Neuronal stem cell (in vitro differentiated cells): ENCODE results near the gene CNTLN.

Experiments
- DNase-seq: peaks from one replicate; pipeline ENCODE4 v3.0.0-alpha.2; 2013; ENCODE audit warnings: low spot score
- H2AFZ ChIP-seq: one replicate; pipeline ENCODE4 v1.6.1; 2013; ENCODE audit warnings: mild to moderate bottlenecking, low read length, inconsistent platforms
- H2AK5ac ChIP-seq: 2 replicates; pipeline ENCODE4 v1.6.1; 2013; ENCODE audit warnings: low read depth, mild to moderate bottlenecking, inconsistent platforms, low read length, moderate library complexity, mixed read lengths
- H2BK120ac ChIP-seq: 2 replicates; pipeline ENCODE4 v1.6.1; 2013; ENCODE audit warnings: low read depth, mild to moderate bottlenecking, inconsistent platforms, low read length, moderate library complexity, mixed read lengths
- H2BK12ac ChIP-seq: one replicate; pipeline ENCODE4 v1.6.1; 2013; ENCODE audit warnings: low read length, inconsistent platforms
- H2BK15ac ChIP-seq: 2 replicates; pipeline ENCODE4 v1.6.1; 2013; ENCODE audit warnings: mild to moderate bottlenecking, low read length, inconsistent platforms, mixed read lengths
- H2BK5ac ChIP-seq: one replicate; pipeline ENCODE4 v1.6.1; 2013; ENCODE audit warnings: inconsistent platforms, mild to moderate bottlenecking, low read length, moderate library complexity
- H3K14ac ChIP-seq: one replicate; pipeline ENCODE4 v1.6.1; 2013; ENCODE audit warnings: low read length, inconsistent platforms
- H3K18ac ChIP-seq: 2 replicates; pipeline ENCODE4 v1.6.1; 2013; ENCODE audit warnings: low read length, inconsistent platforms
- H3K23ac ChIP-seq: 2 replicates; pipeline ENCODE4 v1.6.1; 2013; ENCODE audit warnings: low read depth, mild to moderate bottlenecking, mixed read lengths, low read length, inconsistent platforms; ENCODE audit not compliant: poor library complexity
- H3K27ac ChIP-seq: replicated peaks from 3 replicates; pipeline ENCODE4 v1.5.1; 2013; ENCODE audit warnings: low read length, inconsistent platforms
- H3K27me3 ChIP-seq, 3 experiments: 2 replicates each; pipeline ENCODE4 v1.6.1; 2013; ENCODE audit warnings: low read length in 3 of 3, mild to moderate bottlenecking in 2 of 3, inconsistent platforms in 1 of 3, low read depth in 1 of 3, mixed read lengths in 1 of 3, moderate library complexity in 1 of 3; ENCODE audit not compliant: control insufficient read depth in 3 of 3, insufficient read depth in 3 of 3
- H3K36me3 ChIP-seq, 2 donors: replicated peaks in 1 of 2; 2 replicates each; pipeline ENCODE4 v1.6.1; 2013; ENCODE audit warnings: low read length in 2 of 2; ENCODE audit not compliant: control insufficient read depth in 2 of 2, insufficient read depth in 2 of 2
- H3K4ac ChIP-seq: 2 replicates; pipeline ENCODE4 v1.6.1; 2013; ENCODE audit warnings: inconsistent platforms, mild to moderate bottlenecking, low read length, moderate library complexity
- H3K4me1 ChIP-seq, 2 donors: 1 replicate in 1 of 2; 2 replicates in 1 of 2; pipeline ENCODE4 v1.6.1; 2013; ENCODE audit warnings: low read length in 2 of 2, low read depth in 1 of 2; ENCODE audit not compliant: control insufficient read depth in 2 of 2, insufficient read depth in 1 of 2
- H3K4me2 ChIP-seq: one replicate; pipeline ENCODE4 v1.6.1; 2013; ENCODE audit warnings: mild to moderate bottlenecking, low read length, inconsistent platforms; ENCODE audit not compliant: insufficient read depth, poor library complexity, severe bottlenecking
- H3K4me3 ChIP-seq, 2 donors: 2 replicates each; pipeline ENCODE4 v1.5.1; 2013; ENCODE audit warnings: low read length in 2 of 2, mild to moderate bottlenecking in 2 of 2, inconsistent platforms in 1 of 2, moderate library complexity in 1 of 2
- H3K79me1 ChIP-seq: one replicate; pipeline ENCODE4 v1.6.1; 2013; ENCODE audit warnings: low read depth, mild to moderate bottlenecking, inconsistent platforms, low read length, moderate library complexity
- H3K9ac ChIP-seq: one replicate; pipeline ENCODE4 v1.6.1; 2013; ENCODE audit warnings: mild to moderate bottlenecking, low read depth, low read length, inconsistent platforms; ENCODE audit not compliant: poor library complexity
- H3K9me3 ChIP-seq, 2 donors: replicated peaks in 1 of 2; 2 replicates each; pipeline versions ENCODE3 to v1.6.1; 2013; ENCODE audit warnings: low read length in 2 of 2, mild to moderate bottlenecking in 2 of 2, inconsistent platforms in 1 of 2, low read depth in 1 of 2, mixed read lengths in 1 of 2, moderate library complexity in 1 of 2; ENCODE audit not compliant: control insufficient read depth in 2 of 2, insufficient read depth in 1 of 2
- H4K8ac ChIP-seq: one replicate; pipeline ENCODE4 v1.6.1; 2013; ENCODE audit warnings: low read depth, mild to moderate bottlenecking, inconsistent platforms, low read length, moderate library complexity
- H4K91ac ChIP-seq: one replicate; pipeline ENCODE4 v1.6.1; 2013; ENCODE audit warnings: low read length, low read depth, mild to moderate bottlenecking, inconsistent platforms; ENCODE audit not compliant: poor library complexity
- WGBS, 2 donors: extraction: QIAGEN DNeasy Blood & Tissue Kit; methylation state at CpG; one replicate each; pipeline ENCODE4 v1.1.7; 2013; ENCODE audit warnings: missing lambda C conversion rate in 2 of 2, mixed read lengths in 1 of 2; ENCODE audit not compliant: insufficient read length in 2 of 2, insufficient replicate concordance in 1 of 2; ENCODE audit errors: extremely low coverage in 2 of 2; 5-methylcytosine and 5-hydroxymethylcytosine counted together

CNTLN gene

GRCh38 chr9:17130725-17131124, 4.1 kb upstream of the CNTLN start:
- no peak overlapping the region for H2BK5ac ChIP-seq
- WGBS, 2 donors = no CpG with 5 or more reads among the region's 2 CpGs
- no peak overlapping the region for H3K14ac ChIP-seq
- H3K9me3 ChIP-seq = no peaks in the 10 kb centered on the region
- no peak overlapping the region for H2BK15ac ChIP-seq
- no peaks in the 10 kb centered on the region for H3K79me1 ChIP-seq
- no peak for DNase-seq
- no peak overlapping the region for H2AFZ ChIP-seq
- no peak overlapping the region for H2BK12ac ChIP-seq
- H3K18ac ChIP-seq = no peak overlapping the region
- no peak overlapping the region for H3K4me3 ChIP-seq
- no peaks in the 10 kb centered on the region for H3K27me3 ChIP-seq
- no peak overlapping the region for H4K8ac ChIP-seq
- peaks cover 0 to 2% of the 10 kb centered on the region in 2 donors for H3K4me1 ChIP-seq
- no peak overlapping the region for H3K9ac ChIP-seq
- no peak overlapping the region for H3K23ac ChIP-seq
- H2AK5ac ChIP-seq = no peak overlapping the region
- no peak overlapping the region for H3K4me2 ChIP-seq
- no peak overlapping the region for H4K91ac ChIP-seq
- H3K27ac ChIP-seq = no peak overlapping the region
- no peak overlapping the region for H3K4ac ChIP-seq
- no peaks in the 10 kb centered on the region for H3K36me3 ChIP-seq
- no peak overlapping the region for H2BK120ac ChIP-seq

DNA sequence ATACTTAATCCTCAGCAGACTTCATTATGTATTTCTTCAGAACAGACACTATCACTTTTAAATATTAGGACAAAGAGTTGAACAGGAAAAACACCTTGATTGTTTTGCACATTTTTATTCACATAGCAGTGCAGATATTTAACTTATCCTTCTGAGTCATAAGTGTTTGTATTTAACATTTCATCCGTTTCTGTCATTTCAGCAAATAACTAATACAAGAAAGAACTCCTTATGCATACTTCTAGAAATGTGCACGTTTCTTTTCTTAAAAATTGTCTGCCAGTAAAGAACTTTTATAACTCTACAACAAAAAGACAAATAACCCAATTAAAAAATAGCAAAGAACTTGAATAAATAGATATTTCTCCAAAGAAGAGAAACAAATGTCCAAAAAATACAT, 3.3 kb upstream of the CNTLN start:
- Histone ChIP-seq H4K8ac (no peak overlapping the region), H2BK120ac (no peak overlapping the region), H3K18ac (no peak overlapping the region), H3K4ac (no peak overlapping the region), H2BK15ac (no peak overlapping the region), H3K27ac (no peak overlapping the region), H2BK5ac (no peak overlapping the region), H3K27me3 (no peaks in the 10 kb centered on the region), H3K9ac (no peak overlapping the region), H3K4me2 (no peak overlapping the region), H2BK12ac (no peak overlapping the region), H3K23ac (no peak overlapping the region), H3K4me3 (no peak overlapping the region), H3K9me3 (peaks cover 0 to 2% of the 10 kb centered on the region in 2 donors), H3K36me3 (no peaks in the 10 kb centered on the region), H3K4me1 (peaks cover 0 to 2% of the 10 kb centered on the region in 2 donors), H2AFZ (no peak overlapping the region), H3K79me1 (no peaks in the 10 kb centered on the region), H3K14ac (no peak overlapping the region), H4K91ac (no peak overlapping the region), H2AK5ac (no peak overlapping the region)
- no CpG with 5 or more reads among the region's 2 CpGs for WGBS, 2 donors
- DNase-seq = no peak

DNA sequence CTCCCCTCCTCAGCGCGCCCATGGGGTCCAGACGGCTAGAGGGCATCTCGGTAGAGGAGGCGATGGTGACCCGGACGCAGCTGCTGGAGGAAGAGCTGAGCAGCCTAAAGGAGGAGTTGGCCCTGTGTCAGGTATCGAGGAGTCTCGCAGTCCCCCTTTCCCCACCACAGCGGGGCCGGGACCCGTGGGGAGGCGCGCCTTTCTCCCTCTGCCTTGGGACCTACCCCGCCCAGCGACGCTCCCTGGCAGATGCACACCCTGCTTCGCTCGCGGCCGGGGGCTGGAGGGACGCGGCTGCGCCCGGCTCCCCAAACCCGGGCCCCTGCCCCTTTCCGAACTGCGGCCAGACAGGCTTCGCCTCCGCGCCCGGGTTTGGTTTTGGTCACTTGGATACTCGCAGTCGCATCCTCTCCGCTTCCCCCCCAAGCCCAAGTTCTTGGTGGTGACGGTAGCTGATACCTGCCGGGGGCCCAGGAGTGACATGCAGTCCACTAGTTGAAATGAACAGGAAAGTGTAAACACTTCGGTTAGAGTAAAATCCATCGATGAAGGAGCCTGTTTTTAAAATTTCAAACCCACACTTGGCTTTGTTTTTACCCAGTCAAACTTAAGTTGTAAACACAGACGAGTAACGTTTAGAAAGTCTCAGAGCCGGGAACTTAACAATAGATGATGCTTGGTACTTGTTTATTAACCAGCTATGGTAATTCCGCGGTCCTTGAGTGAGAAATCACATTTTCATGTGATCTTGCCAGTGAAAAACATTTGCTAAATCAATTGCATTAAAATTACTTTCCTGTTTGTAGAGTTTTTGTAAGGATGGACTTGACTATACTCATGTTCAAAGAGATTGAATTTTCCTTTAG, 688 bp downstream of the CNTLN start:
- H3K23ac ChIP-seq = peak overlapping the region; percentile 97
- H3K36me3 ChIP-seq = no peaks in the 10 kb centered on the region
- H2AFZ ChIP-seq = peak overlapping the region; percentile 97
- peak overlapping the region; percentile 99 for H3K18ac ChIP-seq
- H2BK5ac ChIP-seq = peak overlapping the region; percentile 87
- no CpG with 5 or more reads among the region's 44 CpGs for WGBS, 2 donors
- peak overlapping the region; percentile 97 for H3K4ac ChIP-seq
- no peak overlapping the region for H3K27ac ChIP-seq
- no peaks in the 10 kb centered on the region for H3K27me3 ChIP-seq
- peaks cover 0 to 5% of the 10 kb centered on the region in 2 donors for H3K9me3 ChIP-seq
- H3K14ac ChIP-seq = peak overlapping the region; percentile 89
- peak overlapping the region; percentile 94 for H2BK15ac ChIP-seq
- peak overlapping the region; percentile 94 for H2BK12ac ChIP-seq
- H3K79me1 ChIP-seq = no peaks in the 10 kb centered on the region
- peak overlapping the region; percentile 80 to 95 for H3K4me3 ChIP-seq
- H3K9ac ChIP-seq = peak overlapping the region; percentile 92
- DNase-seq = peak; percentile 38
- H2BK120ac ChIP-seq = peak overlapping the region; percentile 99
- H4K91ac ChIP-seq = peak overlapping the region; percentile 92
- H2AK5ac ChIP-seq = no peak overlapping the region
- peaks cover 0 to 2% of the 10 kb centered on the region in 2 donors for H3K4me1 ChIP-seq
- peak overlapping the region; percentile 100 for H4K8ac ChIP-seq
- H3K4me2 ChIP-seq = peak overlapping the region; percentile 89

GRCh38 chr9:17137566-17137965, 2.7 kb downstream of the CNTLN start:
- Histone ChIP-seq H3K14ac (no peak overlapping the region), H2BK5ac (no peak overlapping the region), H3K4me2 (no peak overlapping the region), H3K27me3 (no peaks in the 10 kb centered on the region), H2BK15ac (no peak overlapping the region), H4K91ac (no peak overlapping the region), H3K9me3 (peaks cover 0 to 5% of the 10 kb centered on the region in 2 donors), H2BK120ac (no peak overlapping the region), H3K79me1 (no peaks in the 10 kb centered on the region), H3K18ac (no peak overlapping the region), H2AFZ (no peak overlapping the region), H2AK5ac (no peak overlapping the region), H3K4me1 (peaks cover 0 to 2% of the 10 kb centered on the region in 2 donors), H3K4ac (no peak overlapping the region), H2BK12ac (no peak overlapping the region), H3K36me3 (no peaks in the 10 kb centered on the region), H3K4me3 (no peak overlapping the region), H3K23ac (no peak overlapping the region), H3K27ac (no peak overlapping the region), H4K8ac (no peak overlapping the region), H3K9ac (no peak overlapping the region)
- no peak for DNase-seq
